GOT3 (cell line): ENCODE results near the gene LILRB5.
"Not testable (repeated sequence)": the region's sequence is repeated elsewhere in the genome, so short reads cannot be mapped to it uniquely, and the experiment has no call there.

Experiments used
- DNase-seq: peaks from one replicate; lab custom pipeline; 2025; ENCODE audit warnings: mixed read lengths; lab: John Stamatoyannopoulos, UW

The LILRB5 gene

GRCh38 chr19:54242234-54242633 is 14.8 kb downstream of the LILRB5 start:
- DNase-seq: not testable (repeated sequence)

DNA sequence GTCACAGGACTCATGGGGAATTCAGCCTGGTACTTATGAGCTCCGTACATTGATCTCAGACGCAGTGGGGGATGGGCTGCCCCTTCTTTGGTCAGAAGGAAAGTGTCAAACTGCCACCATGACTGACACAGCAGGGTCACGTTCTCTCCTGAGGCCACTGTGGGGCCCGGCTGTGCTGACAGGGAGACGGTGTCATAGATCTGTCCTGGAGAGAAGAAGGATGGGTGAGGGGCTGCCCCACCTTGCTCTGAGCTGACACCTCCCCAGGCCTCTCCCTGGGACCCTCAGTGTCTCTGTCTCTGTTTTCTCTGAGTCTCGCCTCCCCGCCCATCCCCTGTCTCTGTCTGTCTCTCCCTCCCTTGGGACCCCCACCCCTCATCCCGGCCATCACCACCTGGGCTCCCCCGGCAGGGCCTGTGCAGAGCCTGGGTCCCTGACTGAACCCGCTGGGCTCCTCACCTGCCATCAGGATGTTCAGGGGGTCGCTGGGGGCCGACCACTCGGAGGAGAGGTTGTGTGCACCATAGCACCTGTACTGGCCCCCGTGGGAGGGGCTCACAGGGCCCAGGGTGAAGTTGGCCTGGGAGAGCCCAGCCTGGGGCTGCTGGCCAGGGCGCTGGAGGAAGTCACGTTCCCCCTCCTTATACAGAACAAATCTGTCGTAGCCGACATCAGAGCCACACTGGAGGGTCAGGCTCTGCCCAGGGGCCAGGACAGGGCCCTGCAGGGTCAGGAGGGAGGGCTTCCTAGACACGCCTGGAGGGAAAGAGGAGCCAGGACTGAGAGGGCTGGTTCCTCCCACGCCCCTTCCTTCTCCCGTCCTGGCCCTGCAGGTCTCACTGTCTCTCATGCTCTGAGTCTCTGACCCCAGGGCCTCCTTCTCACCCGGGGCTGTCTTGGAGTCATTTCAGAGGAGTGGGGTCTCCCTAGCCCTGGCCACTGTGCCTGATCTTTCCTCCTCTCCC is 16.4 kb downstream of the LILRB5 start:
- DNase-seq: not testable (repeated sequence)

- DNase-seq: not testable (repeated sequence)
Observed at GRCh38 chr19:54239491-54240371, 17.3 kb downstream of the LILRB5 start.

DNA sequence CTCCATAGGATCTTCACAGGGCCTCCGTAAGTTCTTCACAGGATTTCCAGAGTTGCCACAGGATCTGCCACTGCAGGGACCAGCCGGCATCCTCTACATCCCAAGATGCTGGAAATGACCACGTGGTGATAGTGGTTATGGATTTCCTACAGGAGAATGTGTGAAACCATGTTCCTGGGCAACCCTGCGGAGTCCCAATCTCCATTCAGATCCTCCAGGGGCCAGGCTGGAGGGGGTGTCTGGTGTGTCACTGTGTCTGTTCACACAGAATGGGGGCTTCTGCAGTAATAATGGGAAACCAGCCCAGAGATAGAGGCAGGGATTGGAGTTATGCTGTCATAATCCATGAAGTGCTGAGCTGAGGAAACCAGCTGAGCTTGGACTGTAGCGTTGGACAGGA is 23.1 kb downstream of the LILRB5 start:
- no peak for DNase-seq

- peak; percentile 50 for DNase-seq
Observed at GRCh38 chr19:54231077-54231931, 25.8 kb downstream of the LILRB5 start.

- DNase-seq: no peak
Observed at GRCh38 chr19:54230031-54230430, 27.0 kb downstream of the LILRB5 start.

DNA sequence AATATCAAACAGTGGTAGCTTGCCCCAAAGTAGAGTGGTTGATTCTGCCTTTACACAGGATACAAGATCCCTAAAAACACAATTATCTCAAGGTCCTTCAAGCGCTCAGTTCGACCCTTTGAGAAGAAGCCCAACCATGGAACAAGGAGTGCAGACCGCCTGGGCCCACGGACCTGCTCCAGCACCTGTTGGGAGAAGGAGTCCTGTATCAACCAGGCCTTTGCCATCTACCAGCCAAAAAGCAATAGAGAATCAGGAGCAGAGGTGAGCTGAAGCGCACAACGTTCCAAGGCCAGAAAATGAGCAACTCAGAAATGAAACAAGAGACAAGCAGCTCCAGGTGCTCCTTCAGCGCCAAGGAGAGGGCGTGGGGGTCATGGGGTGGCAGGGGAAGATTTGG is 27.9 kb downstream of the LILRB5 start:
- DNase-seq: no peak

DNA sequence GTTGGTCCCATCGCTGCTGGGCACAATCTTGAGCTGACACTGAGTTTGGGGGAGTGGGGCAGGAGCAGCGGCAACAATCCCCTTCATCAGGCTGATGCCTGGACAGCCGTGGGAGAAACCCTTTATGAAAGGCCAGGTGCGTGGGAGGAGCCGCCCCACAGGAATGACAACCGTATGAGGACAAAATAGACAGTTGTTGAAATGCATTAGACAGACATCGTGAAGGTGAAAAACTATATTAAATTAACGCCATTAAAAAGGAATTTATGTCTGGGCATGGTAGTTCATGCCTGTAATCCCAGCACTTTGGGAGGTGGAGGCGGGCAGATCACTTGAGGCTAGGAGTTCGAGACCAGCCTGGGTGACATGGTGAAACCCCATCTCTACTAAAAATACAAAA is 32.5 kb downstream of the LILRB5 start:
- DNase-seq: not testable (repeated sequence)

- DNase-seq: not testable (repeated sequence)
Observed at GRCh38 chr19:54223937-54224281, 33.2 kb downstream of the LILRB5 start.

DNA sequence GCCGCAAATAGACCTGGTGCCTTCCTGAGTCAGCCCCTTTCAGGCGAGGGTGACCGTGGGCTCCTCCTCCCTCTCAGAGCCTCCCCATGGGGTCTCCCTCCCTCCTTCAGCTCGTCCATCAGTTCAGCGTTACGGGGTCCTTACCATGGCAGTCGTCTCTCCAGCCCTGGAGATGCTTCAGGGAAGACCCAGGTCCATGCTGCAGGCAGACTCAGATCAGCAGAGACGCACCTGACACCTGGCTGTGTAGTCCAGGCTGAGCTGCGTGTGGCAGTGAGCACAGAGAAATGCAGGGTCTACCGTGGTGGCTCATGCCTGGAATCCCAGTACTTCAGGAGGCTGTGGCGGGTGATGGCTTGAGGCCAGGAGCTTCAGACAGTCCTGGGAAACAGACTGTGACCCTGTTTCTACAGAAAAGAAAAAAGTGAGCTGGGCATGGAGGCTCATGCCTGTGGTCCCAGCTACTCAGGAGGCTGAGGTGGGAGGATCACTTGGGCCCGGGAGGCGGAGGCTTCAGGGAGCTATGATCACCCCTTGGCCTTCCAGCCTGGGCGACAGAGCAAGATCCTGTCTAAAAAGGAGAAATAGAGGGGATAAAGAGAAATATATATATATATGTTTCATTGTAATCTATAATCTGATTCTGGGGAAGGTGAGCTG is 33.7 kb downstream of the LILRB5 start:
- DNase-seq: not testable (repeated sequence)

- DNase-seq: not testable (repeated sequence)
Observed at GRCh38 chr19:54222474-54223276, 34.4 kb downstream of the LILRB5 start, which contains the start of gene LILRB3. Gene LILRB3, minus strand, starts transcription at chr19:54223007. Its CDS starts 31 bp downstream, at chr19:54222976.

DNA sequence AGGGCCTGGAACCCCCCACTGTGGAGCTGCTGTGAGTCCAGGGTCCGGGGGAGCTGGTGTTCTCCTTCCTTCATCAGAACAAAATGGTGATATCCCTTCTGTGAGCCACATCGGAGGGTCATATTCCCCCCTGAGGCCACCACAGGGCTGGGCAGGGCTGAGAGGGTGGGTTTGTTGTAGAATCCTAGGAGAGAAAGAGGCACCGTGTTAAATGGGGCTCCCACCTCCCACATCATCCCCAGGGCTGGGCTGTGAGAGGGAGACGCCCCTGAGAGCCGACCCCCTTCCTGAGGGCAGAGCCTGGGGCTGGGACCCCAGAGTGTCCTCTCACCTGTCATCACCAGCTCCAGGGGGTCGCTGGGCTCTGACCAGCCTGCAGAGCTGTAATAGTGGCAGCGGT is 35.1 kb downstream of the LILRB5 start:
- not testable (repeated sequence) for DNase-seq

- DNase-seq: not testable (repeated sequence)
Observed at GRCh38 chr19:54219702-54220101, 37.4 kb downstream of the LILRB5 start.

DNA sequence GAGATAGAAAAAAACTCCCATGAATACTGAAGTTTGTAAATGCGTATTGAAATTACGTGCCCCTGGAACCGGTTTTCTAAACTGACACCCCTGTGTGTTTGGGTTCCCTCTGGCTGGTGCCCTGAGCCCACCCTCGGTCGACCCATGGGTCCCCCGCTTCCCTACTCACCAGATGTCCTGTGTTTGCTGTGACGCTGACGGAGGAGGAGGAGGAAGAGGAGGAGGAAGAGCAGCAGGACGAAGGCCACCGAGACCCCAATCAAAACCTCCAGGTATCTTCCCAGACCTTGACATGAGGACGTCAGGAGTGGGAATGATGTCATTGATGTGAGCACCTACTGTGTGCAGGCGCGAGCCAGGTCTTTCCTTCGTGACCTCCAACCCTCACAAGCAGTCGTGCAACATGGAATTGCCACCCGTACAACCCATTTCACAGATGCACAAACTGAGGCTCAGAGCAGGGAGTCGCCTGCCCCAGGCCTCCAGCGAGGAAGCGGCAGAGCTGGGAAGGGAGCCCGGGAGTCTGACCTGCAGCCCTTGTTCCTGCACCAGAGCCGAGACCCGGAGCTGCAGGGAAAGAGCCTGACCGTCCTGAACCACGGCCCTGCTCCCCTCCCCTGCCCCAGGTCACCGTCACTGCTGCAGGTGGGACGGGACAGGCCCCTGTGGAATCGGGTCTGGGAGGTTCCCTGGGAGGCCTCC is 38.0 kb downstream of the LILRB5 start:
- DNase-seq: no peak

DNA sequence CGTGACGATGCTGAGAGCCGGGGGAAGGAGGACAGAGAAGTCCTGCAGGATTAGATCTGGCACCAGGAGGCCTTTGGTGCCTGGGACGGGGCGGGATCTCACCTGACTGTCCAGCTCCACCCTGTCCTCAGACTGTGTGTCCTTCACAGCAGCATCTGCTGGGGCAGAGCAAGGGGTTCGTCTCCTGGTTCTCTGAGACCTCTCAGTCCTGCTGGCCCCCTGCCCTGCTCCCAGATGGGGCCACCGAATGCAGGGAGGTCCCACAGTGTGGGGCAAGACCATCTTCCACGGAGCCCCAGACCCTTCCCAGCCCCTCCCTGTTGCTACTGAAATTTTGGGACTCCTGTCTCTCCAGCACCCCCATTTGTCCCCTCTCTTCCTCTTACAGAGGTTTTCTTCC is 38.8 kb downstream of the LILRB5 start:
- no peak for DNase-seq

- DNase-seq: not testable (repeated sequence)
Observed at GRCh38 chr19:54217517-54218247, 39.4 kb downstream of the LILRB5 start.

- DNase-seq: no peak
Observed at GRCh38 chr19:54216869-54217268, 40.2 kb downstream of the LILRB5 start.

DNA sequence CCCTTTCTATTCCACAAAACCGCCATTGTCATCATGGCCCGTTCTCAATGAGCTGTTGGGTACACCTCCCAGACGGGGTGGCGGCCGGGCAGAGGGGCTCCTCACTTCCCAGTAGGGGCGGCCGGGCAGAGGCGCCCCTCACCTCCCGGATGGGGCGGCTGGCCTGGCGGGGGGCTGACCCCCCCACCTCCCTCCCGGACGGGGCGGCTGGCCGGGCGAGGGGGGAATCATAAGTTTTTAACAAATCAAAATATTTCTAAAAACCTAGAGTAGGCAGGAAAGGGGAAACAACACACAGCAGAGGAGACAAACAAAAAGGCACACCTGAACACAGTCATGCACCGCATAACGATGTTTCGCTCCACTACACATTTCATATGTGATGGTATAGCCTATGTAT is 42.3 kb downstream of the LILRB5 start:
- DNase-seq: not testable (repeated sequence)

GRCh38 chr19:54214217-54214616 is 42.9 kb downstream of the LILRB5 start:
- DNase-seq: not testable (repeated sequence)
